NB4 (cell line): ENCODE measurements around the gene TIMP1.
A peak's percentile ranks its signal among the peaks of the same experiment; 100 is the strongest.

ENCODE experiments used
- DNase-seq: peaks from one replicate; pipeline ENCODE4 v3.0.0; 2010; ENCODE audit warnings: low read depth
- H3K4me3 ChIP-seq: one replicate; pipeline ENCODE4 v1.5.1; 2011; ENCODE audit warnings: mild to moderate bottlenecking, low read depth, low read length, moderate library complexity
- MYC ChIP-seq: IDR thresholded peaks from 2 replicates; pipeline ENCODE4 v1.6.1; 2011; ENCODE audit warnings: low read depth, low read length
- POLR2A ChIP-seq: IDR thresholded peaks from 2 replicates; pipeline ENCODE4 v1.6.1; 2011; ENCODE audit warnings: mild to moderate bottlenecking; ENCODE audit not compliant: insufficient read length; ENCODE audit errors: extremely low read depth
- TF ChIP-seq, protein P1 (sequence below): IDR thresholded peaks from one replicate; pipeline ENCODE4 v1.5.1; 2012; ENCODE audit warnings: low read depth, low read length
- TF ChIP-seq, protein P2 (sequence below): IDR thresholded peaks from 2 replicates; pipeline ENCODE4 v1.6.1; 2011; ENCODE audit warnings: low read depth, low read length

The TIMP1 gene

DNA sequence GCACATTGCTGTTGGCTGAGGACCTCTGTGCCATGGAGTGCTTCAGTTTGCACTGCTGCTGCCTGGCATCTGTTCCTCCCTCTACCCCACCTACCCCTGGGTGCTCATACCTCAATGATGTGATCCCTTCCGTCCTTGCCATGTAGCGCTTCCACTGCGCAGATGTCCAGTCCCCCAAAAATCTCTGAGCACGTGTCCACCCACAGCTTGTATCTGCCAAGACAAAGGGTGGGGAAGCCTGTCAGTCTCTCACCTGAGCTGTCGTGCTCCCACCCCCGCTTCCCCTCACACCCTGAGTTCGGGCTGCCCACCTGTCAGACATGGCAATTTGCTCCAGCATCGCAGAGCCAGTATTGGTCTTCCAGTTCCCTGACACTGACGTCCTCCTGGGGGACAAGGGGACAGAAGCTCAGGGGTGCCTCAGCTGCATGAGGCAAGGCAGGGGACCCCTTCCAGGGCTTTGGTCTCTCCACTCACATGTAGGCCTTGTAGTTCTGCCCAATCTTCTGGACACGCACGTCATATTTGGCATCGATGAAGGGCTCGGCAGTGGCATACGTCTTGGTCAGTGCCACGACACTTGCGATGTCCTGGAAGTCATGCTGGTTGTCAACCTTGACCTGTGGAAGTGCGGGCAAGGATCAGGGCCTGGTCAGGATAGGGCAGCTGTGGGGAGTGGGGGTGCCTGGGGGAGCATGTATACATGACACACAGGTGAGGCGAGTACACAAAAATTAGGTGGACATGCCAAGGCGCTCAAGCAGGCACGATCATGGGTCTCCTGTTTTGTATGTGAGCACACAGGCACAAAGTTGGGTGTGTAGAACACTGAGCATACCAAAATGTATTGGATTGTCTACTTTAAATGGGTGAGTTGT is 6.0 kb upstream of the TIMP1 start:
- no peak for TF ChIP-seq MYC
- TF ChIP-seq, protein P1, sequence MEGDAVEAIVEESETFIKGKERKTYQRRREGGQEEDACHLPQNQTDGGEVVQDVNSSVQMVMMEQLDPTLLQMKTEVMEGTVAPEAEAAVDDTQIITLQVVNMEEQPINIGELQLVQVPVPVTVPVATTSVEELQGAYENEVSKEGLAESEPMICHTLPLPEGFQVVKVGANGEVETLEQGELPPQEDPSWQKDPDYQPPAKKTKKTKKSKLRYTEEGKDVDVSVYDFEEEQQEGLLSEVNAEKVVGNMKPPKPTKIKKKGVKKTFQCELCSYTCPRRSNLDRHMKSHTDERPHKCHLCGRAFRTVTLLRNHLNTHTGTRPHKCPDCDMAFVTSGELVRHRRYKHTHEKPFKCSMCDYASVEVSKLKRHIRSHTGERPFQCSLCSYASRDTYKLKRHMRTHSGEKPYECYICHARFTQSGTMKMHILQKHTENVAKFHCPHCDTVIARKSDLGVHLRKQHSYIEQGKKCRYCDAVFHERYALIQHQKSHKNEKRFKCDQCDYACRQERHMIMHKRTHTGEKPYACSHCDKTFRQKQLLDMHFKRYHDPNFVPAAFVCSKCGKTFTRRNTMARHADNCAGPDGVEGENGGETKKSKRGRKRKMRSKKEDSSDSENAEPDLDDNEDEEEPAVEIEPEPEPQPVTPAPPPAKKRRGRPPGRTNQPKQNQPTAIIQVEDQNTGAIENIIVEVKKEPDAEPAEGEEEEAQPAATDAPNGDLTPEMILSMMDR, result no peak
- TF ChIP-seq, protein P2, sequence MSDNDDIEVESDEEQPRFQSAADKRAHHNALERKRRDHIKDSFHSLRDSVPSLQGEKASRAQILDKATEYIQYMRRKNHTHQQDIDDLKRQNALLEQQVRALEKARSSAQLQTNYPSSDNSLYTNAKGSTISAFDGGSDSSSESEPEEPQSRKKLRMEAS, result no peak
- TF ChIP-seq POLR2A, result no peak

DNA sequence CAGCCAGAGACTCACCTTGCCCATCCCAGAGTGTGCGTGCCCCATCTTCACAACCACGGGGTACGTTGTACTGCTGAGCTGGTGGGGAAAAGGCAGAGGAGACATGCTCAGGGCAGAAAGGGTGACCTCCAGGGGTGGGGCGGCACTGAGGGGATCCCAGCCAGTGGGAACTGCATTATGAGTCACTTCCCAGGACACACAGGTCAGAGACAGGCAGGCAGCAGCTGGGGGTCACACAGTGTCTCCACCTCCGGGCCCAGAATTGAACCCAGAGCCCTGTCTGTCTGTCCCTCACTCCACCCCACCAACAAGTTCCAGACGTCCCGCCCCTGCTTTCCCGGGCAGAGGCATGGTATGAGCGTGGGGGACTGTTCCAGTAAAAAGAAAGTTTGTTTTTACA is 4.8 kb upstream of the TIMP1 start:
- TF ChIP-seq MYC, result no peak
- no peak for TF ChIP-seq POLR2A
- H3K4me3 ChIP-seq, result no peak overlapping the region
- no peak for DNase-seq

More for the DNA sequence above, 6.0 kb upstream of the TIMP1 start:
- no peak for DNase-seq
- no peak overlapping the region for H3K4me3 ChIP-seq

DNA sequence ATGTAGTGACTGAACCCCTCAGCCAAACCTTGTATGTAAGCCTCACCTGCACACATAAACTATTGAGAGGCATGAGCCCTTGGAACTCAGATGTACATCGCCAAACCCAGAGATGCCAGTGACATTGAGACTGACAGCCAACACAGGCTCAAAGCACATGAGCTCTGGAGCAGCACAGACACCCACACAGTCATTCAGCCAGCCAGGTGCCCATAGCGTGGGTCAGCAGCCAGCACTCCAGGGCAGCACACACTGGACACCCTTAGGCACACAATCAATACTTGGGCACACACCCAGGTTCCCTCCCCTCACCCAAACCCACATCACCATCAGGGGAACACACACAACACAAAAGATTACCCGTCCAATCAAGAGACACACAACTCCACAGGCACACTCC is 4.3 kb upstream of the TIMP1 start:
- no peak overlapping the region for H3K4me3 ChIP-seq
- DNase-seq, result no peak
- TF ChIP-seq, protein P2, result no peak
- TF ChIP-seq POLR2A (no peak), MYC (no peak)
- TF ChIP-seq, protein P1, result no peak

DNA sequence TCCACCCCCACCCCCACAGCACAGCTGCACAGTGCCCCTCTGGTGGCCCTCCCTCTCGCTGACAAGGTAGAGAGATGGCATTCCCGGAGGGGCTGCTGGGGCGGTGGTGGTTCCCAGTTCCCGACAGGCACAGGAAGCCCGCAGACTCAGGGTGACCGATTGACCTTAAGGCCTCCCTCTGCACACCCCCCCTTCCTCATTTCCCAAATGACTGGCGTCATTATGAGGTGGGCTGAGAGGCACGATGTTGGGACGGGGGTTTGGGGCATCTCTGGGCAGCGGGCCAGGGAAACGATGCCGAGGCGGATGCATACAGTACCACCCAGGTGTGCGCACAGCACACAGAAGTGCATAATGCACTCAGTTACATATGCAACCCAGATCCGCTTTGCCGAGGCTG is 3.5 kb upstream of the TIMP1 start:
- TF ChIP-seq MYC (no peak), POLR2A (no peak)
- TF ChIP-seq, protein P2, result no peak
- TF ChIP-seq, protein P1, result no peak
- DNase-seq, result no peak
- no peak overlapping the region for H3K4me3 ChIP-seq

DNA sequence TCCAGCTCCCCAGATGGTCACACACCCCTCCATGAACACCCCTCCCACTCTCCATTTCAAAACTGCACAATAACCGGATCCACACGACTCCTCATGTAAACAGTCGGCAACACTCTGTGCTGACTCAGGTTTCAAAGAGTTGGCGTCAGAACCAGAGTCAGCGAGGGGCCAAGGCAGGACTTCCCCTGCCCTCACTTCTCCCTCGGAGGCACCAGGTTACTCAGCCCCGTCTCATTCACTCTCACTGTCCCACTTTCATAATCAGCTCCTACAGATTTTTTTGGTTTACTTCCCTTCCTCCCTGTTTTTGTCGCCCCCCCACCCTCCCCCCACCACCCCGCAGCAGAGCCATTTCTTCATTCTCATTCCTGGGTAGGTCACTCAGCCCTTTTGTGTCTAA is 2.7 kb upstream of the TIMP1 start:
- peak; percentile 64 for DNase-seq
- no peak overlapping the region for H3K4me3 ChIP-seq
- TF ChIP-seq POLR2A (no peak), MYC (no peak)
- TF ChIP-seq, protein P1, result no peak
- TF ChIP-seq, protein P2, result no peak

DNA sequence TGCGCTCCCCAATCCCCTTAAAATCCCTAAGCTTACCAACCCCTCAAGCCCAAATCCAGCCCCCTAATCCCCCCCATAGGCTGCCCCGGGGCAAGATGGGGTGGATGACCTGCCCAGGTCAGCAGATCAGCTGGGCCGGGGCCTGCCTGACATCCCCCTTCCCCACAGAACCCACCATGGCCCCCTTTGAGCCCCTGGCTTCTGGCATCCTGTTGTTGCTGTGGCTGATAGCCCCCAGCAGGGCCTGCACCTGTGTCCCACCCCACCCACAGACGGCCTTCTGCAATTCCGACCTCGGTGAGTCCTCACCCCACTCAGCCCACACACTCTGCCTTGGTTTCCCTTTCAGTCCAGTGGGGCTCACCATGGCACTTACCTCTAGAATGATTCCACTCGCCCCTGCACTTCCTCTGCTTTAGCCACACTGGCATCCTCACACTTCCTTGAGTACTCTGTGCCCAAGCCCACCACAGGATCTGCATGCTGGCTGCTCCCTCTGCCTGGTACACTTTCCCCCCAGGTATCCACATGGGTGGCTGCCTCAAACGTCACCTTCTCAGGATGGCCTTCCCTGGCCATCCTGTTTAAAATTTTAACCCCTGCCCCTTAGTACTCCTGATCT is 1.1 kb downstream of the TIMP1 start:
- DNase-seq, result no peak
- peak overlapping the region; percentile 68 for H3K4me3 ChIP-seq
- TF ChIP-seq, protein P2, result no peak
- TF ChIP-seq MYC (no peak), POLR2A (no peak)
- TF ChIP-seq, protein P1, result no peak
